MCF 10A (cell line): Measurements from ENCODE around the gene ANKRD44. TPM values are rescaled to one million over a fixed set of nuclear protein-coding genes. Genes with fewer than 3 reads are reported as not detected.

Experiments used
- BruUV-seq: library from RNA; stranded (reverse); fragments of 400-500 nt; replicated peaks from 2 replicates; lab custom pipeline; 2021; lab: Mats Ljungman, UMichigan
- CTCF ChIA-PET: fragments of 300-600 bp; sonication (Branson Sonifier 250); formaldehyde crosslinking; extraction: SDS; loops from one replicate; lab custom pipeline; 2021; ENCODE audit warnings: antibody characterized with exemption, inconsistent platforms; lab: Yijun Ruan, JAX
- POLR2A ChIA-PET: fragments of 300-600, 350-650 bp; sonication (Branson Sonifier 250); formaldehyde crosslinking; extraction: SDS; loops from one replicate; lab custom pipeline; 2020; ENCODE audit warnings: antibody characterized with exemption, inconsistent platforms; lab: Yijun Ruan, JAX
- DNase-seq: peaks from one replicate; pipeline ENCODE4 v3.0.0-alpha.2; 2018; ENCODE audit not compliant: unreplicated experiment
- H3K27ac Mint-ChIP-seq: one replicate; pipeline ENCODE4 v1.8.0; 2022; ENCODE audit warnings: mild to moderate bottlenecking, low read depth, mixed read lengths; ENCODE audit not compliant: unreplicated experiment
- H3K27me3 Mint-ChIP-seq: one replicate; pipeline ENCODE4 v1.8.0; 2022; ENCODE audit warnings: mixed read lengths; ENCODE audit not compliant: insufficient read depth, unreplicated experiment
- H3K36me3 Mint-ChIP-seq: one replicate; pipeline ENCODE4 v1.8.0; 2022; ENCODE audit warnings: mild to moderate bottlenecking, moderate library complexity, mixed read lengths; ENCODE audit not compliant: insufficient read depth, unreplicated experiment
- H3K4me1 Mint-ChIP-seq: one replicate; pipeline ENCODE4 v1.8.0; 2022; ENCODE audit warnings: mixed read lengths; ENCODE audit not compliant: insufficient read depth, unreplicated experiment
- H3K4me3 Mint-ChIP-seq: one replicate; pipeline ENCODE4 v1.8.0; 2022; ENCODE audit warnings: mild to moderate bottlenecking, moderate library complexity, mixed read lengths; ENCODE audit not compliant: unreplicated experiment
- H3K9me3 Mint-ChIP-seq: one replicate; pipeline ENCODE4 v1.8.0; 2022; ENCODE audit warnings: mixed read lengths; ENCODE audit not compliant: unreplicated experiment
- intact Hi-C: fragments of 100-400 bp; cut with micrococcal nuclease; formaldehyde crosslinking; loops from 2 replicates; pipeline ENCODE4 v1.14.1; 2022
- total RNA-seq: library from RNA; stranded (reverse); gene quantifications from 2 replicates; pipeline ENCODE4 v1.2.3, GENCODE V29; 2022
- TF ChIP-seq, protein P1 (sequence below): fragments of 200-600 bp; IDR thresholded peaks from one replicate; pipeline ENCODE4 v1.8.0; 2022; ENCODE audit warnings: antibody characterized with exemption, mild to moderate bottlenecking; ENCODE audit not compliant: unreplicated experiment

ANKRD44 gene
- total RNA-seq, 1 experiment from 2014 or later: 6.9 TPM

DNA sequence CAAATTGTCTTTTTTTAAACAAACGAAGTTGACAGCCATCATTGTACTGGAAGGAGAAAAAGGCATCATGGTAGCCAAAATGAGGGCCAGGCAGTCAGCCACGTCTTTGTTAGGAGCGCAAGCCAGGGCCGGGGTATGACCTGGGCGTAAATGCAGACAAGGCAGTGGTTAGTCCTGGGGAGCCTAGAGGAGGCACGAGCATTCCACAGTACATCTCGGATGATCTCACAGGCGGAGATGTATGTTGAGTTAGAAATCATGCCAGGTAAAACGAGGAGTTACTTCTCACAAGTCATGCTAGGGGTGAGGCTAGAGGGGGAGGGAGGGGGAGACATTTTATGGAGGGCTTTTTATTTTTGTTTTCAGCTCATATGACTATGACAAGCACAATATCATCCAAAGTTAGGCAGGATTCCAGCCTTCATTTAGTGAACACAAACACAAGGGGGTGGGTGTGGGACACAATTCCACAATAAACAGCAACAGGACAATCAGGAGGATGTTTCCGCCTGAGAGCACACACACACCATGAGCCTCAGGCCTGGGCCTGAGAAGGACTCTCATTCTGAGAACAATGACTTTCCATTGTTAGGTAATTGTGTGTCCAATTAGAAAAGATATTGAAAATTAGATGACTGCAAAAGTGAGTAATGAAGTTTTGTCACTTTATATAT is 319.7 kb downstream of the ANKRD44 start:
- no peaks in the 10 kb centered on the region for H3K9me3 Mint-ChIP-seq
- CTCF ChIA-PET: interaction anchor here (3.0 kb wide), 1 partner anchor 21 kb away, joined by 15 read pairs; no protein-coding TSS in a partner anchor
- POLR2A ChIA-PET: interaction anchor here (1.3 kb wide), 1 partner anchor 189 kb away, joined by 3 read pairs; no protein-coding TSS in a partner anchor
- TF ChIP-seq, protein P1, sequence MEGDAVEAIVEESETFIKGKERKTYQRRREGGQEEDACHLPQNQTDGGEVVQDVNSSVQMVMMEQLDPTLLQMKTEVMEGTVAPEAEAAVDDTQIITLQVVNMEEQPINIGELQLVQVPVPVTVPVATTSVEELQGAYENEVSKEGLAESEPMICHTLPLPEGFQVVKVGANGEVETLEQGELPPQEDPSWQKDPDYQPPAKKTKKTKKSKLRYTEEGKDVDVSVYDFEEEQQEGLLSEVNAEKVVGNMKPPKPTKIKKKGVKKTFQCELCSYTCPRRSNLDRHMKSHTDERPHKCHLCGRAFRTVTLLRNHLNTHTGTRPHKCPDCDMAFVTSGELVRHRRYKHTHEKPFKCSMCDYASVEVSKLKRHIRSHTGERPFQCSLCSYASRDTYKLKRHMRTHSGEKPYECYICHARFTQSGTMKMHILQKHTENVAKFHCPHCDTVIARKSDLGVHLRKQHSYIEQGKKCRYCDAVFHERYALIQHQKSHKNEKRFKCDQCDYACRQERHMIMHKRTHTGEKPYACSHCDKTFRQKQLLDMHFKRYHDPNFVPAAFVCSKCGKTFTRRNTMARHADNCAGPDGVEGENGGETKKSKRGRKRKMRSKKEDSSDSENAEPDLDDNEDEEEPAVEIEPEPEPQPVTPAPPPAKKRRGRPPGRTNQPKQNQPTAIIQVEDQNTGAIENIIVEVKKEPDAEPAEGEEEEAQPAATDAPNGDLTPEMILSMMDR: no peak
- intact Hi-C loops: no loop called here
- H3K4me1 Mint-ChIP-seq: peaks cover 12% of the 10 kb centered on the region
- H3K27ac Mint-ChIP-seq: no peak overlapping the region
- no peak for DNase-seq
- no peaks in the 10 kb centered on the region for H3K27me3 Mint-ChIP-seq
- no peak overlapping the region for H3K4me3 Mint-ChIP-seq
- BruUV-seq: no TSS peak
- H3K36me3 Mint-ChIP-seq: no peaks in the 10 kb centered on the region

DNA sequence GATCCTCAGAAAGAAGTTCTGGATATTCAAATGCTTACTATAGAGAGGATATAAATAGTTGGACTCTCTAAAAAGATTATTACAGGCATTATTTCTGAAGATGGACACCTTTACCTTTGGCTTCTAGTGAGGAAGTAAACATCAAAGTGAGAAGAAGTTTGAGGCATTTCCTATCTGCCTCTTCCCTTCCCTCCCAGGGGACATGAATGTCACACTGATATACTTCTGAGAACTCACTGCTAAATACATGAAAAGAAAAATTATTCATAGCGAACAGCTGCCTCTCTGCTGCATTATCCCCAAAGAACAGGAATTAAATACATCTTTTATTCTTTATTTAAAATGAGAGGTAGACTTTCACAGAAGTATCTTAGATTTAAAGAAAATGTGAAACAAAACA is 320.5 kb downstream of the ANKRD44 start:
- ChIA-PET CTCF (interaction anchor here (1.4 to 3.0 kb wide), 3 partner anchors 13 to 23 kb away, joined by 4 to 15 read pairs (median 6); no protein-coding TSS in a partner anchor), POLR2A (interaction anchor here (1.1 to 1.4 kb wide), 3 partner anchors 14 to 188 kb away, joined by 3 to 7 read pairs (median 4); partner anchors contain the start of gene PGAP1)
- Mint-ChIP-seq H3K9me3 (no peaks in the 10 kb centered on the region), H3K27me3 (no peaks in the 10 kb centered on the region), H3K27ac (no peak overlapping the region), H3K4me1 (peaks cover 12% of the 10 kb centered on the region), H3K36me3 (no peaks in the 10 kb centered on the region), H3K4me3 (no peak overlapping the region)
- intact Hi-C loops: no loop called here
- TF ChIP-seq, protein P1: no peak
- no TSS peak for BruUV-seq
- DNase-seq: no peak

DNA sequence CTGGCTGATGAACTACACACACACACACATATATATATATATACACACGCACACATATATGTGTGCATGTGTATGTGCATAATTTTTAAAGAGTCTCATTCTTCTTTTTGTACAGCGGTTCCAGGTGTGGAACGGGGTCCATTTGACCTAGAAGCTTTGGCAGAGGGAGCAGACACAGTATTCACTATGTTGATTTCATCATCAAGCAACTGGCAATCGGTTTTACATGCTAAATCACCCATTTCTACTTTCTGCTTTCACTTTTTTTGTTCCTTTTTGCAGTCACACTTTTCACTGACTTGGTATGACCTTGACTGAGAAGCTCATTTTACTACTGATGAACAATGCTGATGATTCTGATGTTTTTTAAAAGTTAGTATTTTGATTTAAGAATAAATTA is 321.1 kb downstream of the ANKRD44 start:
- DNase-seq: no peak
- Mint-ChIP-seq H3K4me1 (peaks cover 12% of the 10 kb centered on the region), H3K9me3 (no peaks in the 10 kb centered on the region), H3K27me3 (no peaks in the 10 kb centered on the region), H3K36me3 (no peaks in the 10 kb centered on the region), H3K27ac (no peak overlapping the region), H3K4me3 (no peak overlapping the region)
- ChIA-PET CTCF (interaction anchor here (0.6 to 3.0 kb wide), 5 partner anchors 14 to 114 kb away, joined by 3 to 15 read pairs (median 4); no protein-coding TSS in a partner anchor), POLR2A (interaction anchor here (1.1 to 1.4 kb wide), 3 partner anchors 14 to 187 kb away, joined by 3 to 7 read pairs (median 4); partner anchors contain the start of gene PGAP1)
- BruUV-seq: no TSS peak
- TF ChIP-seq, protein P1: no peak
- intact Hi-C loops: loop anchor here (5.0 kb wide), 1 partner anchor 62 kb away; the partner anchor contains the start of gene PGAP1

DNA sequence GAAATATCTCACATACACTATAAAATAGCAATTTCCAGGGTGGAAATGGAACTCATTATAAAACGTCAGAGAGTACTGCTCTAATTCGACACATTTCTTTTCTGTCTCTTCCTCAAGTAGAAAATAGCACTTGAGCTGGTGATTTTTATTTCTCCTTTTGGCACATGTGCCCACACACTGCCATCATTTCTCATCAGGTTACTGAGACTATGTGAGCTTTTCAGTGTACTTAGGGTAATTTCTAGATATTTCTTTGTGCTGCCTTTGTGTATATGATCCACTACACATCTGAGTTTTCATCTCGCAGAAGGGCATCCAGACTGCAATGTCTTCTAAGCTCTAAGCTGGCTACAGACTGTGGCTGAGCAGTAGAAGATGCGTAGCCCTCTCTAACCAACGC is 321.9 kb downstream of the ANKRD44 start:
- TF ChIP-seq, protein P1: no peak
- no peaks in the 10 kb centered on the region for H3K27me3 Mint-ChIP-seq
- H3K9me3 Mint-ChIP-seq: no peaks in the 10 kb centered on the region
- peaks cover 18% of the 10 kb centered on the region for H3K4me1 Mint-ChIP-seq
- intact Hi-C loops: loop anchor here (5.0 kb wide), 1 partner anchor 61 kb away; the partner anchor contains the start of gene PGAP1
- CTCF ChIA-PET: interaction anchor here (0.7 to 3.0 kb wide), 4 partner anchors 23 to 213 kb away, joined by 3 to 15 read pairs (median 4); no protein-coding TSS in a partner anchor
- peak overlapping the region; percentile 98 for H3K27ac Mint-ChIP-seq
- POLR2A ChIA-PET: interaction anchor here (1.0 to 1.8 kb wide), 5 partner anchors 11 to 63 kb away, joined by 3 to 7 read pairs (median 3); no protein-coding TSS in a partner anchor
- no TSS peak for BruUV-seq
- no peak for DNase-seq
- H3K4me3 Mint-ChIP-seq: no peak overlapping the region
- H3K36me3 Mint-ChIP-seq: no peaks in the 10 kb centered on the region
